COR-L47 (cell line): ENCODE measurements around the gene NENF.
"Not testable (repeated sequence)": the region's sequence is repeated elsewhere in the genome, so short reads cannot be mapped to it uniquely, and the experiment has no call there.

Source experiments
- DNase-seq: peaks from one replicate; lab custom pipeline; 2025; lab: John Stamatoyannopoulos, UW

The NENF gene

DNA sequence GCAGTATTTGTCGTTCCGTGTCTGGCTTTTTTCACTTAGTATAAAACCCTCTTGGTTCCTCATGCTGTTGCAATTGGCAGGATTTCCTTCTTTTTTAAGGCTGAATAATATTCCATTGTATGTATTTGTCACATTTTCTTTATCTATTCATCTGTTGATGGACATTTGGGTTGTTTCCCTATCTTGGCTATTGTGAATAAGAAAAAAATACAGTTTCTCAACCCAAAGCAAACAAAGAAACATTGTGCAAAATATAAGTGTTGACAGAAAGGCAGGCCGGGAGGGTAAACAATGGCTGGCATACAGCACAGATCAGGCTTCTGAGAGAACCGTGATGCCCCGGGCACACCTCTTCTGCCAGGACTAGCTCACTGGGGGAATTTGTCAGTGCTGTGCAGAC is 26.9 kb downstream of the NENF start:
- no peak for DNase-seq

DNA sequence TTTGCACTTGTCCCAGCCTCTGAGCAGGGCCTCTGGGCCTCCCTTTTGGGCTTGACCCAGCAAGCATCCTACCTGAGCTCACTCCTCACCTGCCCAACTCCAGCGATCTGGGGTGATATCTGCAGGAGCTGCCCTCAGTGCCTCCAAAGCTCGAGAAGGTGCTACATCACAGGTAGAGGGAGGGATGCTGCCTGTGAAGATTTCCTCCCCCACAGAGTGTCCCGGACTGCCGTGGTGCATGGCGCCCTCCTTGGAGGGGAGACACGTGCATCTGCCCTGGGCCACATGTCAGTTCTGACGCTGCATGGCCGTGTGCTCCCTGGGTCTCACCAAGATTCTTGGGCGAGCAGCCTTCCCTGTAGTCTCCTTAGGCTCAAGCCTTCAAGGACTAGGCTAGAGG is 27.7 kb downstream of the NENF start:
- no peak for DNase-seq

DNA sequence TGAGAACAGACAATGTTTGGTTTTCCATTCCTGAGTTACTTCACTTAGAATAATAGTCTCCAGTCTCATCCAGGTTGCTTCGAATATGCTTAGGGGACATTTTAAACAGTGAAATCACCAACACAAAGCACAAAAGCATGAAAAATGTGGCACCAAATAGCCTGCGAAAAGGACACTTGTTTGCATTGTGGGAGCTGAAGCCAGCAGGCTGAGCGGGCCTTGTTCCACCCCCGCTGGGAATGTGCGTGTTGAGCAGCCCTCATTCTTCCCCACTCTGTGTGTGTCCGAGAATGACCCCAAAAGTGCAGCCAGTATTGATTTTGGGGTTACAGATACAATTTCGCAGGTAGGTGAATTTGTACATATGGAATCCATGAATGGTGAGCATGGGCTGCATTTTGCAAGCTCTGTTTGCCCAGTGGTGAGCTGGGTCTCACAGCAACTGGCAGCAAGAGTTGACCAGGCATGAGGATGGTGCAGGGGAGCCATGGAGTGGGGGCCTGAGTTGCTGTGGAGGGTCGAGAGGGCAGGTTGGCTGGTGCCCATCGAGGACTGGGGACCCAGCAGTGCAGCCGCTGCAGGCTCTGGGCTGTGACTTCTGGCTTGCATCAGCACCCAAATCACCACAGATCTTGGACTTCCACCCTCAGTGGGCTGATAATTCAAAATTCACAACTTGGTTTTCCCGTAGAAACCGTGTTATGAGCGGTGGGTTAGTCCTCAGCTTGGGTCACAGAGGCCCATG is 29.4 kb downstream of the NENF start:
- DNase-seq = no peak

DNA sequence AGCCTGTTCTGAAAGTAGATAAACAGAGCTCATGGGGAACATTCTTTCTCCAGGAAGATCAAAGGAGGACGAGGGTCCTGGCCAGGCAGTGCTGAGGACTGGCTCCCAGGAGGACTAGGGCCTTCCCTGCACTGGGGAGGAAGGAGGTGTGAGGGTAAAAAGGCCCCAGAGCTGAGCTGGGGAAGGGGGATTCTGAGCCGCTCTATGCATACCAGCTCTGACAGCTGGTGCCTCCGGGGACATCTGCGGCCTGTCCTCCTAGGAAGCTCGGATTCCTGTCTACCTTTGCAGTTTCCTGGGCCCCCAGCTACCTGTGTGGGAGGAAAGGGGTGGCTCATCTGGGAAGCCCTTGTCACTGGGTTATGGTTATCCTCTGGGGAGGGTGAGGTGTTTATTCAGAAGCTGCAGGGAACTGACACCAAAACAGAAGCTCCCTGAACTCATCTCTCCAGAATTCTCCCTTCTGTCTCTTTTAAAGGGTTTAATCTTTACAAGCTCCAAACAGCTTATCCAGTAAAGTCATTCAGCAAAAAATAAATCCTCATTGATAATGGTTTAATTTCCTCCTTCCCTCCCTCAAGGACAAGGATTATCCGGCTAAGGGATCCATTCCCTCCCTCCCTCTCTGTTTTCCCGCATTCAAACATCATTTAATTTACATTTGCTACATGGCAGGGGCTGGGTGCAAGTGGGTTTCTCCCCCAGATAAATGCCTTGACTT is 31.0 kb downstream of the NENF start:
- no peak for DNase-seq

DNA sequence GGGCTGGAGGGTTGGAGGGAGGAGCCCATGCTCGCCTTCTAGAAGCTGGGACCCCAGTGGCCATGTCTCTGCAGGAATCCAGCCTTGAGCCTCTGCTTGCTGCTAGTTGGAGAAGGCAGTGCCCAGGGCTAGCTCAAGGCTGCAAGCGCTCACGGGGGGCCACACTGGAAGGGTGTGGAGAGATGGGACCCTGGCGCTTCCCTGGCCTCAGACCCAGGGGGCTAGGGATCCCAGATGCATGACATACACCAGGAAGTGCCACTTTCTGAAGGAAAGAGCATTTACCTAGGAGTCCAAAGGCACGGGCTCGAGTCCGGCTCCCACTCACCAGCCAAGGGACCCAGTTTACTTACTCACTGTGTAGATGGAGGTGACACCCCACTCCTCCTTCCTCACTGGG is 32.6 kb downstream of the NENF start:
- DNase-seq = no peak

DNA sequence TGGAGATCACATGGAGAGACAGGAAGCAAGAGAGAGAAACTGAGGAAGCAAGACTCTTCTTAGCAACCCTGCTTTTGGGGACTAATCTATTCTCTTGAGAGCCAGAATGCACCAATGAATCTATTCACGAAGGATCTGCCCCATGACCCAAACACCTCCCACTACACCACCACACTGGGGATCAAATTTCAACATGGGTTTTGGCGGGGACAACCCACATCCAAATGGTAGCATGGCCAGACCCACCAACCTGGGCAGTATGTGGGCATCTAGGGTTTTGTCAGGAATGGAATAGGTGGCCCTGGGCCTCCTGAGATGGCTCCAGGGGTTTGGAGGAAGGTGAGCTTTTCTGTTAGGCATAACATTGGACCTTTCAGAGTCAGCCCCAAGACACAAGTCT is 33.7 kb downstream of the NENF start:
- no peak for DNase-seq

DNA sequence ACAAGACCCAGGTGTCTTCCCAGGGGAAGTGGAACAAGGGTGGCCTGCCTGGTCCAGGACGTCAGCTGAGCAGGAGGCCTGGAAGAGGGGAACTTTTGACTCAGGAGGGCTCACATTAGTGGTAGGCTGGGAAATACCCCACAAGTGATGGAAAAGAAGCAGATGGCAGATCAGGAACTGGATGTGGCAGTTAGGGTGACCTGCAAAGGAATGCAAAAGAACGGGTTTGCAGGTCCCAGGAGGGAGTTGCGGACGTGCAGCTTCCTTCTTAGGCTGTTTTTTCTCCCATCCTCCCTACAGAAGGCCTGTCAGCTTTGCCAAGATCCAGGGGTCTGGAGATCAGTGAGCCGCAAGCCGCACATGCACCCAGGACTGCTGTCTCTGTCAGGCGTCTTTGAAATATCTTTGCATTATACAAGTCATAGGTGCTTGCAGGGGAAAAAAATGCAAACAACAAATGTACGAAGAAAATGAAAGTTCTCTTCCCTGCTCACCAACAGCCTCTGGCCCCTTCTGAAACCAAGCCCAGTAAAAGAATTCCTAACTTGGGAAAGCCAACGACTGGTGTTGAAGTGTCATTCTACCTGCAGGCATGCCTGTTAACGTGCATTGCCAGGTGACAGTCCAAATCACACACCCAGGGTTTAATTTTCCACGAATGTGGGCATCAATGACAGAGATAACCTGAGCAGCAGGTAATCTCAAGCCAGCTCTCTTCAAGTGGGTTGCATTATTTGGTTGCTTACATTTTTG is 34.4 kb downstream of the NENF start:
- DNase-seq = no peak

DNA sequence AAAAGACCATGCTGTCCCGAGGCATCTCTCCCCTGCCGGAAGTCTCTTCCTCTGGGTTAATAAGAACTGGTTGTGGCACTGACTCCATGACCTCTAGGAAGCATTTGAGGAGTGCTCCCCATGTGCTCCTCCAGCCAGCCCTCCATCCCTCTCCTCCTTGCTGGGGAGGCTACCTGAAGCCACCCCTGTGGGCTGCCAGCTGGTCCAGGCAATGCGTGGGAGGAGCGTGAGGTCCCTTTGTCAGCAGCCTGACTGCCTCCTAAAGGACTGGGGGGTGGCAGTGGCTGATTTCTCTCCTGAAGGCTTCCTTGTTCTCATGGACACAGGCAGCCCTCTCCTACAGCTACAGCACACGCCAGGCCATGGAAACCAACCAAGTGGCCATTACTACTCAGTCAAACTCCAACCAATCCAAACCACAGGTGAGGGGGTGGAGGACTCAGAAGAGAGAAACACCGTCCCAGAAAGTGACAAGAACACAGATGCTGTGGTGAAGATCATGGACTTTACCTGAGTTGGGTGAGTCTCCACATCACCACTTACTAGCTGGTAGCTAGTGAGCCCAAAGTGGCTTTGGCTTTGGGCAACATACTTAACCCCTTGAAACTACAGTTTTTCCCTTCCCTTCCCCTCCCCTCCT is 35.2 kb downstream of the NENF start:
- no peak for DNase-seq

DNA sequence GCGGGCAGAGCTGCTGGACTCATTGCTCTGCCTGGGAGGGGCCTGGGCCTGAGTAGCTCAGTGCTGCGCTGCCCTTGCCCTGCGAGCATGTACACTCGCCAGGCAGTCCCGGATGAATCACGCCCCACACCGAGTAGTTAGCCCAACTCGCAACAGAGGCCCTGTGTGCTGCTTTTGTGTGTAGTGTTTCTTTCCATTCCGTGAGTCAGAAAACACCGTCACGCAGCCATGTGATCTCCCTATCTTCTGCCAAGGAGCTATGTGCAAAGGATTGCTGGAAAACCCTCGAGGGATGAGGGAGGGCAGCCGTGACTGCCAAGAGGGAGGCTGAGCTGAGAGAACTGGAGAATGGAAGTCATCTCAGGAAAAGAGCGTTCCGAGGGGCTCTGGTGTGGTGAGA is 37.3 kb downstream of the NENF start:
- DNase-seq = no peak

DNA sequence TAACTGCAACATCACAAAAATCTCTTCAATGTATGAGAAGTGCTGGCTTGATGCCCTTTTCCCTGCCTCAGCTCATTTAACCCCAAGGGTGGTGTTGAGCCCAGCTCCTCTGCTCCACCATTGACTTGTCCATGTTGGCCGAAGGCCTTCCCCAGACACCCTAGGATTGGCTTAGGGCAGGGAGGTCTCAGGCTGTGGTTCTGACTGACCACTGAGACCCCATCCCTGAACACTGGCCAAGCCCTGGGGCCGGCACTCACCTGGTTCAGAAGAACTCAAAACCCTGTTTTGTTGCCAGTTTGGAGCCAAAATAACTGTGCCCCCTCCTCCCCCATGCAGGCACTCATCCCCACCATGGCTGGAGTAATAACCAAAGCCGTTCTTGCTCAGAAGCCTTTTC is 38.6 kb downstream of the NENF start:
- DNase-seq = no peak

DNA sequence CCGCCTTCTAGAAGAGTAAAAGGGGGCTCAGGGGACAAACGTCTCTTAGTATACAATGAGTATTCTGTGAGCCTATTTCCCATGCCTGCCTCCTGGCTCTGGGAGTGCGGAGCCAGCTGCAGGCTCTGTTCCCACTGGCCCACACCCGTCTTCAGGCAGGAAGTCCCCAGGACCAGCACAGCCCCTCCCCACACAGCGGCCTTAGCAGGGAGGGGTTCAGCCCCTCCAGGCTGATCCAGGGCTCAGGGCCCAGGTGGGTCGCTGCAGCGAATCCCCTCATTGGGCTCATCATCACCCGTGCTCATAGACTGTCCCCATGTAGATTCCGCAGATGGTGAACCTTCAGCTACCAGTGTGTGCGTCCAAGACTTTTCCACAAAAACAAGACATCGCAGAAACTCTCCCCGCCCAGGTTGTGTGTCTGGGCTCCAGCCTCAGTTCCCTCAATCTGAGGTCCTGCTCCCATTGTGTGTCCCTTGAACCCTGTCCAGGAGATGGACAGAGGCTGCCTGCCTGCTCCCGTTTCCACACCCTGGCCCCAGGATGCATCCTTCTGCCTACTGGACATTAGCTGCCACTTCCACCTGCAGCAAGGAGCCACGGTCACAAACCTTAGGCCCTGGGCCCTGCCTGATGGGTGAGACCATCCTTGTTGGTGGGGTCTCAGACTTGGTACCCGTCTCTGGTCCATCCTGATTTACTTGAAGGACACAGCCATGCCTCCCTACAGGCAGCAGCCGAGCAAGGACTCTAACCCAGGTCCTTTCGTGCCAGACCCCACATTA is 39.4 kb downstream of the NENF start:
- no peak for DNase-seq

DNA sequence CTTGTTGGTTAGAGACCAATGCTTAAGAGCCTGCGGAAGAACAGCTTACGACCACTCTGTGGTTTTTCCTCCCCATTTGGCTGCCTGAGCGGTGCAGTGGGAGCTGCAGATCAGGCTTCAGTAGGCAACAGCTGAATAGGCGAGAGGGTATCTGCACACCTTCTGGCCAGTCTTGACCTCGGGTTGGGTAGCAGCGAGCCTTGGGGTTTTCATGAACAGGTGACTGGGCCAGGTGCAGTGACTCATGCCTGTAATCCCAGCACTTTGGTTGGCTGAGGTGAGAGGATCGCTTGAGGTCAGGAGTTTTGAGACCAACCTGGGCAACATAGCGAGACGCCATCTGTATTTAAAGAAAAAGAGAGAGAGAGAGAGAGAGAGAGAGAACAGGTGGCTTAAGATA is 41.0 kb downstream of the NENF start:
- no peak for DNase-seq

DNA sequence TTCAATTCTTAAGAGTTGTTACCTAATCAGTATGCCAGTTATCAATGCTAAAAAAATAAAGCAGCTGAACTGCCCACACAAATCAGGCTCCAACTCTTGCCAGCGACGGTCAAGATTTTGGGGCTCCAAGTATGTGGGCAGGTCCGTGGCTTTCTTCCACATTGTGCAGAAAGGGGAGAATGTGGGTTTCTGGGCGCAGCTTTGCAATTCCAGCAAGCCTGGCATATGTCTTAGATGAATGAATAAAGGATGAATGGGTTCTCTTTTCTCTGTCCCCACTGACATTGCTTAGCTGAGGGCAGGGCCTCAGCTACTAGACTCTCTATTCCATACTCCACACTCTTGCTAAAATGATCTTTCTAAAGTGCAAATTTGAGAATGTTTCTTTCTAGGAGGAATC is 42.4 kb downstream of the NENF start:
- DNase-seq = no peak

DNA sequence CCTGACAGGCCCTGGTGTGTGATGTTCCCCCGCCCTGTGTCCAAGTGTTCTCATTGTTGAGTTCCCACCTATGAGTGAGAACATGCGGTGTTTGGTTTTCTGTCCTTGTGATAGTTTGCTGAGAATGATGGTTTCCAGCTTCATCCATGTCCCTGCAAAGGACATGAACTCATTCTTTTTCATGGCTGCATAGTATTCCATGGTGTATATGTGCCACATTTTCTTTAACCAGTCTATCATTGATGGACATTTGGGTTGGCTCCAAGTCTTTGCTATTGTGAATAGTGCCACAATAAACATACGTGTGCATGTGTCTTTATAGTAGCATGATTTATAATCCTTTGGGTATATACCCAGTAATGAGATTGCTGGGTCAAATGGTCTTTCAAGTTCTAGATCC is 43.1 kb downstream of the NENF start:
- DNase-seq = not testable (repeated sequence)

DNA sequence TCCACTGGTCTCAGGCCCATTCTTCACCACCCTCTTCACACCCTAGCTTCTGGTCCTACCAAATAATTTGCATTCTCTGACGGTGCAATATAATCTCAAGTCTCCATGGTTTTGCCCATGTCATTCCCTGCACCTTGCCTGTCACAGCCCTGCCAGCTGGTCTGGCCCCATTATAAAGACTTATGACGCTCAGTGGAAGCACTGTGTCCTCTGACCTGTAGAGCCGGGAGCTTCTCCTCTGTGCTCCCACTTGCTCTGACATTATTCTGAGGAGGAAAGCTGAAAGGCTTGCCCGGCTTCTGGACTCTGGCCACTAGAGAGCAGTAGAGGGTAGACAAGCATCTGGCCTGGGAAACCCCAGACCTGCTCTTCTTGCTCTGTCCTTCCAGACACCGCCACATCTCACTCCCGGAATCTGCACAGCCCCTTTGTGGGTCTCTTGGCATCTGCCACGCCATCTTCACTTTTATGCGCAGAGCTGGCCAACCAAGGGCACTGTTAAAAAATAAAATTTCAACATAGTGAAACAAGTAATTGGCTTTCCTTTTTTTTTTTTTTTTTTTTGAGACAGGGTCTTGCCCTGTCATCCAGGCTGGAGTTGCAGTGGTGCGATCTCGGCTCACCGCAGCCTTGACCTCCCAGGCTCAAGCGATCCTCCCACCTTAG is 44.4 kb downstream of the NENF start:
- DNase-seq = peak; percentile 78

DNA sequence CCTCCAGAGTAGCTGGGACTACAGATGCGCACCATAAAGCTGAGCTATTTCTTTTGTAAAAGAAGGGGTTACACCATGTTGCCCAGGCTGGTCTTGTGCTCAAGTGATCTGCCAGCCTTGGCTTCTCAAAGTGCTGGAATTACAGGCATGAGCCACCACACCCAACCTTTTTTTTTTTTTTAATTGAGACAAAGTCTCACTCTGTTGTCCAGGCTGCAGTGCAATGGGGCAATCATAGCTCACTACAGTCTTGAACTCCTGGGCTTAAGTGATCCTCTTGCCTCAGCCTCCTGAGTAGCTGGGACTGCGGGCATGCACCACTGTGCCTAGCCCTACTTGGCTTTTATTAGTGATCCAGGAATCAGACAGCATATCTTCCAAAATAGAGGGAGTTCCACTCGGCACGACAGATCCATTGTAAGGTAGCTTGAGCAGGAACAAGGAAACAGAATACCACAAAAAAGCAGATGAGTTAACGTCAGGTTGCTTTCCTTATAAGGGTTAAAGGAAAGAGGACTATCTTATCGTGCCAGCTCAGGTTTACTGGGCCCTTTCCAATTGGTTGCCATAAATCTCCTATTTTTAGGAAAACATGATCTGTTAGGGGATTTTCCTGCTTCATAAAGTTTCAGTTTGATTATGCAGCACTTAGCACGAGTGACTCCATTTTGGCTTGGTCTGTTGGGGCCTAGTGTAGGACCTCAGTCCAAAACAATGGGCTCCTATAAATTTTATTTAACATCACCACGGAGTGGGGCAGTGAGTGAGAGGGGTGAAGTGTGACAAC is 45.2 kb downstream of the NENF start:
- DNase-seq = no peak

DNA sequence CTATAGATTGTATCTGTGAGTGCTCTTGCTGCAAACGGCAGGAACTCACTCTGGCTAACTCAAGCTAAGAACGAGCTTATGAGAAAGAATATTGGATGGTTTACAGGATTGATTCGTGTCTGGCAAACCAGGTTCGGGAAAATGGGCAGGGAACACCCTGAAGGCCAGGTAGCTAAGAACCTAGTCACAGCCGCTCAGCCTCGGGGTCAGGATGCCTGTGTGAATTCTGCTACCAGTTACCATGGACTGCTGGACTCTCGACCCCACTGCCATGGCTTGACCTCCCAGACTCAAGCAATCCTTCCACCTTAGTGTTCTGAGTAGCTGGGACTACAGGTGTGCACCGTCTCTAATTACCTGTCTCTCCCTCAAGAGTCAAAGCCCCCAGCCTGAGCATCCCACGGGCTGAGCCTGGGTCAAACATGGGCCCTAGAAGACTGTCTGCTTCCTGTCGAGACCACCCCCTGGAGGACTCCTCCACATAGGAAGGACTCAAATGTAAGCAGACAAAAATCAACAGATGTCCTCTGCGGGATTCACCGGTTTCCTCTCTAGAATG is 45.8 kb downstream of the NENF start:
- no peak for DNase-seq

DNA sequence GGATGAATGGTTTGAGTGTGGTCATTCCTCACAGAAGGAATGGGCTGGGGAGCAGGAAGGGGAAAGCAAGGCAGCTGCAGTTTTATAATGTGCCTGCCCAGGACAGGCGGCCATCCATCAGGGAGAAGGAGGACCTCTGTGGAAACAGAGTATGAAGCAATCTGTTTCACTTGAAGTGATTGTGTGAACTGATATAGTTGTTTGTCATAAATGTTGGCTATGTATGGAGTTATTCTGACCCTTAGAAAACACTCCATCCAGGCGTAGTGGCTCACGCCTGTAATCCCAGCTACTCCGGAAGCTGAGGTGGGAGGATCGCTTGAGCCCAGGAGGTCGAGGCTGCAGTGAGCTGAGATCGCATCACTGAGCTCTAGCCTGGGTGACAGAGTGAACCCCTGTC is 46.5 kb downstream of the NENF start:
- no peak for DNase-seq

DNA sequence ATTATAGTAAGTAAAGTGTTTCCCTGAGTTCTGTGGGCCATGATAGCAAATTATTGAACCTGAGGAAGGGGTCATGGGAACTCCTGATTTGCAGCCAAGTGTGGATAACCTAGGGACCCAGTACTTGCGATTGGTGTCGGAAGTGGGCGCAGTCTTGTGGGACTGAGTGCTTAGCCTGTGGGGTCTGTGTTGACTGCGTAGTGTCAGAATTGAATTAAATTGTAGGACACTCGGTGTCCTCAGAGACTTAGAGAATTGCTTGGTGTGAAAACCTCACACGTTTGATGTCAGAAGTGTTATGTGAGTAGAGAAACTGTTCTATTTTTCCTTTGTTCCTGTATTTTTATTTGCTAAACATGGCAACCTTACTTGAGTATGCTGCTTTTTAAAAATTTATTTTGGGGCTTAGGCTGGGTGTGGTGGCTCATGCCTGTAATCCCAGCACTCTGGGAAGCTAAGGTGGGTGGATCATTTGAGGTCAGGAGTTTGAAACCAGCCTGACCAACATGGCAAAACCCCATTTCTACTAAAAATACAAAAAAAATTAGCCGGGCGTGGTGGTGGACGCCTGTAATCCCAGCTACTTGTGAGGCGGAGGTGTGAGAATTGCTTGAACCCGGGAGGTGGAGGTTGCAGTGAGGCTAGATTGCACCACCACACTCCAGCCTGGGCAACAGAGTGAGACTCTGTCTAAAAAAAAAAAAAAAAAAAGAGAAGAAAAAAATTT is 48.2 kb downstream of the NENF start:
- not testable (repeated sequence) for DNase-seq

DNA sequence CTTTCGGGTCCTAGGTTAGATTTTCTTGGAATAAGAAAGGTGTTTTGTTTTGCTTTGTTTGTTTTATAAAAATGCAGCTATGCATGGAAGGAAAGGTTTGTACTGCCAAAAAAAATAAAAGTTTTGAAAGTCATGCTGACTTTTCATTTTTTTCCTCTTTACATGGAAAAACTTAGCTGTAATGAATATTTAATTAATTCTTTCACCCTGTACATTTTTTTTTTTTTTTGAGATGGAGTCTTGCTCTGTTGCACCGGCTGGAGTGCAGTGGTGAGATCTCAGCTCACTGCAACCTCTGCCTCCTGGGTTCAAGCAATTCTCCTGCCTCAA is 48.7 kb downstream of the NENF start:
- DNase-seq = no peak
